ENCODE data around the gene COL6A2.
"Not testable (repeated sequence)": the region's sequence is repeated elsewhere in the genome, so short reads cannot be mapped to it uniquely, and the experiment has no call there.

COL6A2 gene

GRCh38 chr21:46171996-46172862 lies 74.3 kb downstream of the COL6A2 start:
- H3K79me2 ChIP-seq (ENCODE audit: control insufficient read depth, low read length) = no peaks in the 10 kb centered on the region

DNA sequence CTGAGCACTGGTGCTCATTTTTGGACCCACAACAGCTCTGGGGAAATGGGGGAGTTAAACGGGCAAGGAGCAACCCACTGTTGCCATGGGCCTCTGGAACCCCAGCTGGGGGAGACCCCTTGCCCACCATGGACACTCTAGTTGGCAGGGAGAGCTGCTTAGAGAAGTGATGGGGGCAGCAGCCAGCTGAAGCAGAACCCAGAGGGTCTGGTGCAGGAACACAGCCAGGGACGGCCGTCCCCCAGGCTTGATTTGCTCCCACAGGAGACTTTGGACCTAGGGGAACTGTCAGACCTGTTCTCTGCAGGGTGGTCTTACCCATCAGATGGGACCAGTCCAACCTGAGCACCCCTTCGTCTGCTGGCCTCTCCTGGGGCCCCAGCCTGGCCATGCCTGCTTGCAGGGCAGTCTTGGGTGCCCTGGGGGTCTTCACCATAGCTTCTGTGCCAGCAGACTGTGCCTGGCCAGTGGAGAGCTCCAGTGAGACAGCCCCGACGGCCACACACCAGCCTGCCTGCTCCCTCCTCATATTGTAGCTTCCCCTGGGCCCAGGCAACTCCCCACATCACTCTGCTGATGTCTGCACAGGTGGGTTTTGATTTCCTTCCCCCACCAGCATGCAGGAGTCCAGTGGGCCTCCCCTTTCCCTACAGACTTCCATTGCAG lies 75.1 kb downstream of the COL6A2 start:
- Histone ChIP-seq H3K27ac (ENCODE audit: low read depth, low read length) (no peak overlapping the region), H3K36me3 (ENCODE audit: control insufficient read depth, low read length) (no peaks in the 10 kb centered on the region), H3K79me2 (ENCODE audit: control insufficient read depth, low read length) (no peaks in the 10 kb centered on the region), H3K9me3 (ENCODE audit: control insufficient read depth, insufficient read depth, low read length) (0 out of 2 replicates have a peak, but pooled peaks cover 4% of the 10 kb centered on the region), H3K4me2 (ENCODE audit: low read length) (no peak overlapping the region), H3K27me3 (ENCODE audit: control insufficient read depth, low read length) (peaks cover 5% of the 10 kb centered on the region; the same call in 1 of the 2 replicates), H3K9me2 (replicated peaks; ENCODE audit: control insufficient read depth, low read length) (no peaks in the 10 kb centered on the region), H3F3A (ENCODE audit: control insufficient read depth, insufficient read depth) (no peaks in the 10 kb centered on the region), H3K4me1 (ENCODE audit: control insufficient read depth, low read length) (peaks cover 8% of the 10 kb centered on the region; the same call in 1 of the 2 replicates), H4K20me1 (ENCODE audit: control insufficient read depth, insufficient read depth, low read depth, low read length) (no peaks in the 10 kb centered on the region), H3K4me3 (ENCODE audit: low read length) (no peak overlapping the region)
- TF ChIP-seq, protein P1, sequence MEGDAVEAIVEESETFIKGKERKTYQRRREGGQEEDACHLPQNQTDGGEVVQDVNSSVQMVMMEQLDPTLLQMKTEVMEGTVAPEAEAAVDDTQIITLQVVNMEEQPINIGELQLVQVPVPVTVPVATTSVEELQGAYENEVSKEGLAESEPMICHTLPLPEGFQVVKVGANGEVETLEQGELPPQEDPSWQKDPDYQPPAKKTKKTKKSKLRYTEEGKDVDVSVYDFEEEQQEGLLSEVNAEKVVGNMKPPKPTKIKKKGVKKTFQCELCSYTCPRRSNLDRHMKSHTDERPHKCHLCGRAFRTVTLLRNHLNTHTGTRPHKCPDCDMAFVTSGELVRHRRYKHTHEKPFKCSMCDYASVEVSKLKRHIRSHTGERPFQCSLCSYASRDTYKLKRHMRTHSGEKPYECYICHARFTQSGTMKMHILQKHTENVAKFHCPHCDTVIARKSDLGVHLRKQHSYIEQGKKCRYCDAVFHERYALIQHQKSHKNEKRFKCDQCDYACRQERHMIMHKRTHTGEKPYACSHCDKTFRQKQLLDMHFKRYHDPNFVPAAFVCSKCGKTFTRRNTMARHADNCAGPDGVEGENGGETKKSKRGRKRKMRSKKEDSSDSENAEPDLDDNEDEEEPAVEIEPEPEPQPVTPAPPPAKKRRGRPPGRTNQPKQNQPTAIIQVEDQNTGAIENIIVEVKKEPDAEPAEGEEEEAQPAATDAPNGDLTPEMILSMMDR (IDR thresholded peaks at IDR 0.05; ENCODE audit: low read depth, low read length, poor library complexity, severe bottlenecking) = no peak
- TF ChIP-seq EZH2phosphoT487 (IDR thresholded peaks at IDR 0.05; ENCODE audit: borderline replicate concordance, low read length) = no peak

More at GRCh38 chr21:46171996-46172862, 74.3 kb downstream of the COL6A2 start:
- Histone ChIP-seq H3K27ac (ENCODE audit: low read depth, low read length) (no peak overlapping the region), H3K4me2 (ENCODE audit: low read length) (no peak overlapping the region), H3K9me2 (replicated peaks; ENCODE audit: control insufficient read depth, low read length) (no peaks in the 10 kb centered on the region), H4K20me1 (ENCODE audit: control insufficient read depth, insufficient read depth, low read depth, low read length) (no peaks in the 10 kb centered on the region), H3K27me3 (ENCODE audit: control insufficient read depth, low read length) (peaks cover 5% of the 10 kb centered on the region; the same call in 1 of the 2 replicates), H3K4me3 (ENCODE audit: low read length) (no peak overlapping the region), H3F3A (ENCODE audit: control insufficient read depth, insufficient read depth) (no peaks in the 10 kb centered on the region), H3K9me3 (ENCODE audit: control insufficient read depth, insufficient read depth, low read length) (no peaks in the 10 kb centered on the region), H3K4me1 (ENCODE audit: control insufficient read depth, low read length) (peaks cover 8% of the 10 kb centered on the region; the same call in 1 of the 2 replicates), H3K36me3 (ENCODE audit: control insufficient read depth, low read length) (no peaks in the 10 kb centered on the region)
- TF ChIP-seq, protein P1 (IDR thresholded peaks at IDR 0.05; ENCODE audit: low read depth, low read length, poor library complexity, severe bottlenecking) = no peak
- no peak for TF ChIP-seq EZH2phosphoT487 (IDR thresholded peaks at IDR 0.05; ENCODE audit: borderline replicate concordance, low read length)

DNA sequence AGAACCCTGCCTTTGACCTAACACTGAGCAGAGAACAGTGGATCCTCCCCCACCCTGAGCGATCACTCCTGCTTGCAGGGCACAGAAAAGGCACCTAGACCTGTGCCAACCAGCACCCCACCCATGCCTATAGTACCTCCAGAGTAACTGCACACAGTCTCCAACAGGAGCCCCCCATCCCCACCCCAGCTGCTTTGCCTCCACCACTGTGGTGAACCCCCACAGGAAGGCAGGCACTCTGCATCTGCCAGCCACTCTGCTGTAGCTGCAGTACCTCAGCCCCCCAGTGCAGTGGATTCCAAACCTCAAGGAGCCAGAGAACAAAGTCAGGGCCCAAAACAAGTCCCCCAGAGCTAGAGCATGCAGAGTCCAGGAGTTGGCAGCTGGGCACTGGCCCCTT lies 75.7 kb downstream of the COL6A2 start:
- H3K9me2 ChIP-seq (replicated peaks; ENCODE audit: control insufficient read depth, low read length) = no peaks in the 10 kb centered on the region
- peaks cover 8% of the 10 kb centered on the region; the same call in 1 of the 2 replicates for H3K4me1 ChIP-seq (ENCODE audit: control insufficient read depth, low read length)
- H3F3A ChIP-seq (ENCODE audit: control insufficient read depth, insufficient read depth) = no peaks in the 10 kb centered on the region
- H3K27me3 ChIP-seq (ENCODE audit: control insufficient read depth, low read length) = peaks cover 5% of the 10 kb centered on the region; the same call in 1 of the 2 replicates
- no peaks in the 10 kb centered on the region for H4K20me1 ChIP-seq (ENCODE audit: control insufficient read depth, insufficient read depth, low read depth, low read length)
- no peak overlapping the region for H3K4me2 ChIP-seq (ENCODE audit: low read length)
- no peak overlapping the region for H3K27ac ChIP-seq (ENCODE audit: low read depth, low read length)
- TF ChIP-seq, protein P1 (IDR thresholded peaks at IDR 0.05; ENCODE audit: low read depth, low read length, poor library complexity, severe bottlenecking) = no peak
- no peak for TF ChIP-seq EZH2phosphoT487 (IDR thresholded peaks at IDR 0.05; ENCODE audit: borderline replicate concordance, low read length)
- H3K36me3 ChIP-seq (ENCODE audit: control insufficient read depth, low read length) = no peaks in the 10 kb centered on the region
- H3K4me3 ChIP-seq (ENCODE audit: low read length) = no peak overlapping the region
- H3K79me2 ChIP-seq (ENCODE audit: control insufficient read depth, low read length) = no peaks in the 10 kb centered on the region
- H3K9me3 ChIP-seq (ENCODE audit: control insufficient read depth, insufficient read depth, low read length) = 0 out of 2 replicates have a peak, but pooled peaks cover 4% of the 10 kb centered on the region

GRCh38 chr21:46176443-46177129 lies 78.7 kb downstream of the COL6A2 start:
- H4K20me1 ChIP-seq (ENCODE audit: control insufficient read depth, insufficient read depth, low read depth, low read length); H3K27ac ChIP-seq (ENCODE audit: low read depth, low read length); H3K36me3 ChIP-seq (ENCODE audit: control insufficient read depth, low read length); H3K79me2 ChIP-seq (ENCODE audit: control insufficient read depth, low read length); H3K9me3 ChIP-seq (ENCODE audit: control insufficient read depth, insufficient read depth, low read length); H3K4me1 ChIP-seq (ENCODE audit: control insufficient read depth, low read length); H3K9me2 ChIP-seq (replicated peaks; ENCODE audit: control insufficient read depth, low read length); H3K27me3 ChIP-seq (ENCODE audit: control insufficient read depth, low read length); H3K4me3 ChIP-seq (ENCODE audit: low read length); H3K4me2 ChIP-seq (ENCODE audit: low read length); H3F3A ChIP-seq (ENCODE audit: control insufficient read depth, insufficient read depth): not testable (repeated sequence)

Data from DOHH2 (cell line).